HEK293 (cell line): Measurements from ENCODE around the gene ZNF593.

Experiments
- CTCF ChIA-PET: fragments of 350-600 bp; formaldehyde crosslinking; extraction: SDS; loops from one replicate; lab custom pipeline; 2021; ENCODE audit warnings: antibody characterized with exemption; lab: Yijun Ruan, JAX
- POLR2A ChIA-PET: fragments of 300-600 bp; formaldehyde crosslinking; extraction: SDS; loops from one replicate; lab custom pipeline; 2020; ENCODE audit warnings: antibody characterized with exemption, inconsistent platforms; lab: Yijun Ruan, JAX
- H3K27ac ChIP-seq: fragments of 200-500 bp; sonication (Bioruptor generic); 2 replicates; pipeline ENCODE4 v1.5.1; 2014; ENCODE audit warnings: low read depth, low read length, control low read depth, inconsistent platforms; ENCODE audit errors: extremely low read depth
- H3K36me3 ChIP-seq, 2 experiments: fragments of 200-500 bp in 1 of 2; sonication (Bioruptor generic) in 1 of 2; 1 replicate in 1 of 2; 2 replicates in 1 of 2; pipeline ENCODE4 v1.5.1; 2014 to 2017; ENCODE audit warnings: inconsistent platforms in 2 of 2, low read length in 2 of 2; ENCODE audit not compliant: control insufficient read depth in 2 of 2, insufficient read depth in 1 of 2
- H3K4me1 ChIP-seq: fragments of 200-500 bp; sonication (Bioruptor generic); 2 replicates; pipeline ENCODE4 v1.5.1; 2014; ENCODE audit warnings: mild to moderate bottlenecking, low read length, inconsistent platforms; ENCODE audit not compliant: control insufficient read depth, insufficient read depth
- H3K4me3 ChIP-seq: 2 replicates; pipeline ENCODE4 v1.5.1; 2011; ENCODE audit warnings: low read depth, mild to moderate bottlenecking, control low read depth, low read length, moderate library complexity
- H3K9me3 ChIP-seq: fragments of 200-500 bp; sonication (Bioruptor generic); 2 replicates; pipeline ENCODE4 v1.5.1; 2014; ENCODE audit warnings: low read depth, low read length, inconsistent platforms; ENCODE audit not compliant: control insufficient read depth, insufficient read depth
- EGR2 ChIP-seq: fragments of 450-650 bp; formaldehyde crosslinking; IDR thresholded peaks from 2 replicates; pipeline ENCODE4 v1.5.1; 2016; ENCODE audit warnings: low read depth, missing biosample characterization, missing genetic modification characterization
- GLIS2 ChIP-seq: fragments of 450-650 bp; formaldehyde crosslinking; IDR thresholded peaks from 2 replicates; pipeline ENCODE4 v1.5.1; 2016; ENCODE audit warnings: missing biosample characterization, missing genetic modification characterization
- IKZF3 ChIP-seq: fragments of 450-650 bp; IDR thresholded peaks from 2 replicates; pipeline ENCODE4 v1.5.0; 2018; ENCODE audit warnings: missing biosample characterization, mild to moderate bottlenecking, missing genetic modification characterization, moderate library complexity
- KLF16 ChIP-seq: fragments of 450-650 bp; formaldehyde crosslinking; IDR thresholded peaks from 2 replicates; pipeline ENCODE4 v1.5.1; 2017; ENCODE audit warnings: missing biosample characterization, missing genetic modification characterization
- PATZ1 ChIP-seq: fragments of 450-650 bp; formaldehyde crosslinking; IDR thresholded peaks from 2 replicates; pipeline ENCODE4 v1.5.1; 2016; ENCODE audit warnings: missing biosample characterization, missing genetic modification characterization
- PRDM10 ChIP-seq: fragments of 450-650 bp; formaldehyde crosslinking; IDR thresholded peaks from 2 replicates; pipeline ENCODE4 v1.5.1; 2016; ENCODE audit warnings: missing biosample characterization, missing genetic modification characterization
- SP7 ChIP-seq: fragments of 450-650 bp; formaldehyde crosslinking; IDR thresholded peaks from 2 replicates; pipeline ENCODE4 v1.5.1; 2016; ENCODE audit warnings: missing biosample characterization, missing genetic modification characterization
- ZBTB10 ChIP-seq: fragments of 450-650 bp; formaldehyde crosslinking; IDR thresholded peaks from 2 replicates; pipeline ENCODE4 v1.5.1; 2016; ENCODE audit warnings: missing biosample characterization, missing genetic modification characterization
- ZBTB17 ChIP-seq: fragments of 450-650 bp; formaldehyde crosslinking; IDR thresholded peaks from 2 replicates; pipeline ENCODE4 v1.5.1; 2016; ENCODE audit warnings: missing biosample characterization, missing genetic modification characterization
- ZBTB48 ChIP-seq: fragments of 450-650 bp; formaldehyde crosslinking; IDR thresholded peaks from 2 replicates; pipeline ENCODE4 v1.5.1; 2016; ENCODE audit warnings: missing biosample characterization, missing genetic modification characterization
- ZNF292 ChIP-seq: fragments of 450-650 bp; formaldehyde crosslinking; IDR thresholded peaks from 2 replicates; pipeline ENCODE4 v1.5.1; 2016; ENCODE audit warnings: low read depth, missing biosample characterization, missing genetic modification characterization, borderline replicate concordance
- ZNF341 ChIP-seq: fragments of 450-650 bp; formaldehyde crosslinking; IDR thresholded peaks from 2 replicates; pipeline ENCODE4; 2016; ENCODE audit warnings: low read depth, missing biosample characterization, missing genetic modification characterization
- ZNF350 ChIP-seq: fragments of 450-650 bp; formaldehyde crosslinking; IDR thresholded peaks from 2 replicates; pipeline ENCODE4 v1.5.0; 2017; ENCODE audit warnings: missing biosample characterization, mild to moderate bottlenecking, missing genetic modification characterization
- ZNF398 ChIP-seq: fragments of 450-650 bp; formaldehyde crosslinking; IDR thresholded peaks from 2 replicates; pipeline ENCODE4 v1.5.1; 2017; ENCODE audit warnings: missing biosample characterization, missing genetic modification characterization
- ZNF423 ChIP-seq: fragments of 450-650 bp; formaldehyde crosslinking; IDR thresholded peaks from 2 replicates; pipeline ENCODE4 v1.5.1; 2016; ENCODE audit warnings: missing biosample characterization, missing genetic modification characterization
- ZNF514 ChIP-seq: fragments of 450-650 bp; formaldehyde crosslinking; IDR thresholded peaks from 2 replicates; pipeline ENCODE4 v1.5.1; 2016; ENCODE audit warnings: missing biosample characterization, missing genetic modification characterization
- ZNF521 ChIP-seq: fragments of 450-650 bp; formaldehyde crosslinking; IDR thresholded peaks from 2 replicates; pipeline ENCODE4 v1.5.1; 2017; ENCODE audit warnings: missing biosample characterization, mild to moderate bottlenecking, missing genetic modification characterization
- ZNF768 ChIP-seq: fragments of 450-650 bp; formaldehyde crosslinking; IDR thresholded peaks from 2 replicates; pipeline ENCODE4 v1.5.1; 2018; ENCODE audit warnings: missing biosample characterization, mild to moderate bottlenecking, missing genetic modification characterization
- ZSCAN30 ChIP-seq: fragments of 450-650 bp; IDR thresholded peaks from 2 replicates; pipeline ENCODE4 v1.5.1; 2018; ENCODE audit warnings: missing biosample characterization, mild to moderate bottlenecking, missing genetic modification characterization, moderate library complexity
- ZXDB ChIP-seq: fragments of 450-650 bp; formaldehyde crosslinking; IDR thresholded peaks from 2 replicates; pipeline ENCODE4 v1.5.1; 2016; ENCODE audit warnings: missing biosample characterization, missing genetic modification characterization

Gene ZNF593

GRCh38 chr1:26155370-26156284 lies 14.1 kb upstream of the ZNF593 start:
- Histone ChIP-seq H3K27ac (no peak overlapping the region), H3K4me1 (no peaks in the 10 kb centered on the region), H3K4me3 (no peak overlapping the region), H3K9me3 (no peaks in the 10 kb centered on the region), H3K36me3 (no peaks in the 10 kb centered on the region)
- no peak for TF ChIP-seq ZBTB17 (tag by site-specific recombination)
- TF ChIP-seq ZNF768 (tag by site-specific recombination), result 0 out of 2 replicates have a peak, but pooled peaks have one; percentile 49
- 0 out of 2 replicates have a peak, but pooled peaks have one; percentile 10 for TF ChIP-seq IKZF3 (tag by site-specific recombination)
- ChIA-PET CTCF (interaction anchor here (0.6 to 2.7 kb wide), 6 partner anchors 11 to 219 kb away, joined by 3 to 18 read pairs (median 3); partner anchors contain the start of gene ZNF593), POLR2A (interaction anchor here (0.7 kb wide), 1 partner anchor 76 kb away, joined by 4 read pairs; no protein-coding TSS in a partner anchor)

- CTCF ChIA-PET, result interaction anchor here (0.6 to 2.7 kb wide), 9 partner anchors 9 to 218 kb away, joined by 3 to 18 read pairs (median 3); partner anchors contain the start of gene ZNF593
- POLR2A ChIA-PET, result interaction anchor here (0.7 to 1.2 kb wide), 2 partner anchors 53 to 75 kb away, joined by 3 to 4 read pairs; no protein-coding TSS in a partner anchor
- H3K36me3 ChIP-seq, result no peaks in the 10 kb centered on the region
- H3K4me3 ChIP-seq, result no peak overlapping the region
- no peaks in the 10 kb centered on the region; the same call in 1 of the 2 replicates for H3K4me1 ChIP-seq
- no peak overlapping the region for H3K27ac ChIP-seq
- TF ChIP-seq KLF16 (0 out of 2 replicates have a peak, but pooled peaks have one; percentile 24), ZBTB48 (peak; percentile 58; the same call in 1 of the 2 replicates), ZNF341 (tag by site-specific recombination) (peak; percentile 76), PATZ1 (0 out of 2 replicates have a peak, but pooled peaks have one; percentile 35), ZBTB10 (tag by site-specific recombination) (0 out of 2 replicates have a peak, but pooled peaks have one; percentile 17), PRDM10 (tag by site-specific recombination) (0 out of 2 replicates have a peak, but pooled peaks have one; percentile 27), EGR2 (tag by site-specific recombination) (no peak), SP7 (tag by site-specific recombination) (0 out of 2 replicates have a peak, but pooled peaks have one; percentile 10), ZNF292 (tag by site-specific recombination) (no peak), ZNF350 (tag by site-specific recombination) (no peak), ZXDB (tag by site-specific recombination) (no peak), ZNF423 (no peak), ZNF514 (no peak), ZSCAN30 (tag by site-specific recombination) (no peak), GLIS2 (tag by site-specific recombination) (peak; percentile 50; the same call in 1 of the 2 replicates), ZNF398 (tag by site-specific recombination) (peak; percentile 70), ZNF521 (tag by site-specific recombination) (no peak)
- H3K9me3 ChIP-seq, result no peaks in the 10 kb centered on the region
These were observed 13.2 kb upstream of the ZNF593 start for GRCh38 chr1:26156285-26157038.
